Stimulated activated CD4-positive, alpha-beta T cell treated with anti-CD3 and anti-CD28 coated beads, Interleukin-4, amount 100 ng/mL, for 48 hours (primary cell): ENCODE results near the gene CNPY1.

Experiments
- DNase-seq, 2 donors: peaks; one replicate each; pipeline ENCODE4 v3.0.0-alpha.2; 2020; ENCODE audit warnings: low read depth in 2 of 2

CNPY1 gene

DNA sequence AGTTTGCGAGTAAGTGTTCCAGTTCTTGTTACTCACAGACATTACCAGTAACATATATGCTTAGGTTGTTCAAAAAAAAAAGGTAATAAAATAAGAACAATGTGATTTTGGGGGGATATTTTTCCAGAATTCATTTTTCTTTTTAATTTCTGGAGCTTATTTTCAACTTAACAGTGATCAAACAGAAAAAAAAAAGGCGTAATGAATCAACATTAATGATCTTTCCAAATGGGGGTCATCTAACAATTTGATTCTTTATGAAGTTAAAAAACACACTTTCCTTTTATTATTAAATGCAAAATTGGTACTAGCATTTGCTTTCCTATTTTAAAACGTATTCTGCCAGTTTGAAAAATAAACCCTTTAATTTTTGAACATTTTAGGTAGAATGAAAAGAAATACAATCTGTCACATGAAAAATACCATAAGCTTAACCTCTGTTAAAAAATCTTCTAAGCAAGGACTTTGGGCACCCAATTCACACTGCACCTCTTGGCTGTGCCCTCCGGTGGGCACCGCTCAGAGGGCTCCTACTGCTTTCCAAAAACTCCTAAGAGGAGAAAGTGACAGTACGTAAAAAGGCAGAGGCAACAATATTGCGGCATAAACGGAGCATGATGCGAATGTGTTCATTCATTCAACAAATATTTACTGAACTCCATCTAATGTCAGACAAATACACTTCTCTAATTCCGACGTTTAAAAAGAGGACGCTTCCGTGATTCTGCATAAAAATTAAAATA is 32.6 kb downstream of the CNPY1 start:
- no peak for DNase-seq

DNA sequence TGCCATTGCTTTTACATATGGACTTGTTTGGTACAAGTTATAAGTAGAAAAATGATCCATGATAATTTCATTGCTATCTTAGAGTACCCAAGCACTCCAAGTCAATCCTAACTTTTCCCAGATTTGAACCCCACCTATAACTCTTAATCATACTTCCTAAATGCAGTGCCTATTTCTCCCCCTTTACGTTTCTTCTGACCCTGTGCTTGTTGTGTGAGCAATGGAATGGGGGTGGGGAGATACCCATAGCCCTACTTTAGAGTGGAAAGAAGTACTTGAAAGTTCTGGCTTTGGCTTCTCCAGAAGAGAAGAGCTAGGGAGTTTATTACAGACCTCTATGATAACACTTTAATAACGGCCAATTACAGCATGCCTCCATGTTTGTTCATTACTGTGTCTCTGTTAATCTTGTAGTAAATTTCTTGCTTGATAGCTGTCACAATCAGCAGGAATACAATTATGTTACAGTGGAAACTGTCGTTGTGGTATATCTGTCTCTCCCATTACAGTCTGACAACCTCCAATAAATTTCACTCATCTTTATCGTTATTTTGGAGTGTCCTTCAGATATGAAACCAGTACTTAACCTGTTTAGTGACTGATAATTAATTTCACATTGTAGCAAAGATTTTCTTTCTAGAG is 34.0 kb downstream of the CNPY1 start:
- no peak for DNase-seq

DNA sequence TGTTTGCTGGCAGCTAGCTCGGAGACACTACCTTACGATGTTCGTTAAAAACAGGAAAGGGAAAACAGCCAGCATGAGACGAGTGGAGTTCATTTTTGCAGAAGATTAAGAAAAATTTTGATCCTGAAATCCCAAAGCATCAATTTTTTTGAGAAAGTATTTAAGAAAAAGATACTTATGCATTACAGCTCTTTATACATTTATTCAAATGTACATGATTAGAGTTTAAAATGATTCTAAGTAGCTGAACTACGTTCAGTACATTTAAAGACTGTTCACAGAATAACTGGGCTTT is 34.7 kb downstream of the CNPY1 start:
- no peak for DNase-seq

- DNase-seq = no peak
Measured at GRCh38 chr7:155510975-155511701, 35.2 kb downstream of the CNPY1 start.

DNA sequence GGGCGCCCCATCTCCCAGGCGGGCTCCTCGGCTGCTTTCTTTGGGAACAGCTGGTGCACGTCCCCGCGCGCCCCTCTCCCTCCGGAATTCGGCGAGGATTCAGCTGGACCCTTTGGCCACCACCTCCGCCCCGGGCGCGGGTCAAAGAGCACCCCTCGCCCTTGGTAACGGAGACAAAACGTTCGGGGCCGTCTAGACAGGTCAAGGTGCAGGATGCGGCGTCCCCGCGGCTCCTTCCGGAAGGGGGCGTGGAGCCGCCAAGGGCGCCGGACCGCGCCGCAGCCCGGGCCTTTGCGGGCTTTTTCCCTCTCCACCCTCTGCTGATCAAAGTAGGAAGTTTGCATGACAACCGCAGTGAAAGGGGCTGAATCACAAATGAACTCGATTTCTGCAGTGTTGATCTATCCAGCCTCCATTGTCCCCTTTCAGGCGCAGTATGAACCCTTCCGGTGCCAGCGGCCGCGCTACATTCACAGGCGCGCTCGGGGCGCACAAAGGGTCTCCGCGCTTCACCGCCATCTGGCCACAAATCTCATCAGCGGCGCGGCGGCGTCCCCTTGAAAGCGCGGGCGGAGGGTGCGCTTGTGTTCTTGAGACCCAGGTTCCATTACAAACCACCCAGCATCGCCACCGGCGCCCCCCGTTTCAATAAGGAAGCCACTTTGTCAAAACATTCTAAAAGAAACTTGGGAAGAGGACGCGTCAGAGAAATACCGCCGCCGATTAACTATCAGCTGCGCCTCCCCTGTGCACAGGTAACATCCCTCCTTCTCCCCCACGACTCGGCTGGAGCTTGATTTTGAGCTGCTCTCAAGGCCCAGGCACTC is 36.4 kb downstream of the CNPY1 start:
- DNase-seq = no peak

GRCh38 chr7:155509359-155509724 is 37.0 kb downstream of the CNPY1 start:
- no peak for DNase-seq

GRCh38 chr7:155508376-155509358 is 37.7 kb downstream of the CNPY1 start:
- DNase-seq = no peak

GRCh38 chr7:155507576-155507975 is 38.8 kb downstream of the CNPY1 start:
- no peak for DNase-seq

DNA sequence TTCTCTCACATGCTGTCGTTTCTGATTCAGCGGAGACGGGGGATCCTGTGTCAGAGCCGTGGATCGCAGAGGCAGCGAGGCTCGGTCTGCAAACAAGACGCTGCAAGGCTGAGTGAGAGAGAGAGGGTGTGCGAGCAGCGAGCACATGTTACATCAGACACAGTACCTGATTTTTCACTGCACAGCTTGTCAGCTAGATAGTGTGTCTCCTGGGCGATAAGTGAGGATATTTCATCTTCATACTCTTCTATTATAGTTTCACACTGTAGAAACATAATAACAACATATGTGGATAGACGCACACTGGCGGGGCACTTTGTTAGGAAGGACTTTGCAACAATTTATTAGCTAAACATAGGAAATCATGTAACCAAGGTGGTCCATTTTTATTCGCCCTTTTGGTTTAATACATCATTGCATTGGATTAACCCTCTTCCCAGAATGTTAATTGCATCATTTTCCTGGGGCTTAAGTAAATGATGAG is 39.5 kb downstream of the CNPY1 start:
- no peak for DNase-seq

DNA sequence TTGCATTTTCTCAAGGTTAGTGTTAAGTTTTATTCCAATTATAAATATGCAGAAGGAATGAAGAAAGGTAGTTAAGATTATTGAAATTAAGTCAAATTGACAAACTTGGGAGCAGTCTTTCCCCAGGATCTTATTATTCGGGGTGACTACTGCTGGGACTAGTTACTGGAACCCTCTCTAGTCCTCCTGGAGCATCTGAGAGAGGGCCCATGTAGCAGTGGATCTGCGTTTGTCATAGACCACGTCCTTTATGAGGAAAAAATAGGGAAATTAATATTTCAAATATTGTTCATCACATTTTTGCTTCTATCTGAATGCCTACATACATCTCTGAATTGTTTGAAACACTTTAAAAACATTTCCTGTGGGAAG is 41.0 kb downstream of the CNPY1 start:
- DNase-seq = no peak

- DNase-seq = no peak
Measured at GRCh38 chr7:155497149-155497901, 49.0 kb downstream of the CNPY1 start.

DNA sequence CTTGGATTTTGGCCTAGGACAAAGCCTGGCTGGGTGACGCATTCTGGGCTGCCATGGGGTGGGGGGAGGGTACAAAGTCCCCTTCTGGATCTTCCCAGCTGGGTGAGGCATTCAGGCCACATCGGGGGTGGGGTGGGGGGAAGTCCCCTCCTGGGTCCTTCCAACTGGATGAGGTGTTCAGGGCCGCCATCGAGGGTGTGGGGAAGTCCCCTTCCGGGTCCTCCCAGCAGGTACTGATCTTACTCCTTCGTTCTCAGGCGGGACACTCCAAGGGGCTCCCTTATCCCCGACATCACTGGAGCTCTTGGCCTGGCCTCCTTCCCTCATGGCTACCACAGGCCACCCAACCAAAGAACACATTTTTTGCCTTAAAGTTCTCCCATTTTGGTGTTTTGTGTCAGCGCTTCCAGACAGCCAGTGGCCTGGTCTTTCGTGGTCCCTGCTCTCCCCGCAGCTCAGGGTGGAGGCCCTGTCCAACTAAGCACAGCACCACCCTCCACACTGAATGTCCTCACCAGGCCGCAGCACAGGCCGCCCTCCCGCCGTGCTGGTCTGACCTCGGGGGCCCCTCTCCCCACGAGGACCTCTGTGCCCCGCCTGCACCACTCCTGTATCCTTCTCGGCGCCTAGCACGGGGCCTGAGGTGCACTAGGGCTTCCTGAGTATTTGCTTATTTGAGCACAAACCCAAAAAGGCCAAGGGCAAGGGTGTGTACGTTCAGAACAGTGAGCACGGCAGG is 49.9 kb downstream of the CNPY1 start:
- DNase-seq = no peak

DNA sequence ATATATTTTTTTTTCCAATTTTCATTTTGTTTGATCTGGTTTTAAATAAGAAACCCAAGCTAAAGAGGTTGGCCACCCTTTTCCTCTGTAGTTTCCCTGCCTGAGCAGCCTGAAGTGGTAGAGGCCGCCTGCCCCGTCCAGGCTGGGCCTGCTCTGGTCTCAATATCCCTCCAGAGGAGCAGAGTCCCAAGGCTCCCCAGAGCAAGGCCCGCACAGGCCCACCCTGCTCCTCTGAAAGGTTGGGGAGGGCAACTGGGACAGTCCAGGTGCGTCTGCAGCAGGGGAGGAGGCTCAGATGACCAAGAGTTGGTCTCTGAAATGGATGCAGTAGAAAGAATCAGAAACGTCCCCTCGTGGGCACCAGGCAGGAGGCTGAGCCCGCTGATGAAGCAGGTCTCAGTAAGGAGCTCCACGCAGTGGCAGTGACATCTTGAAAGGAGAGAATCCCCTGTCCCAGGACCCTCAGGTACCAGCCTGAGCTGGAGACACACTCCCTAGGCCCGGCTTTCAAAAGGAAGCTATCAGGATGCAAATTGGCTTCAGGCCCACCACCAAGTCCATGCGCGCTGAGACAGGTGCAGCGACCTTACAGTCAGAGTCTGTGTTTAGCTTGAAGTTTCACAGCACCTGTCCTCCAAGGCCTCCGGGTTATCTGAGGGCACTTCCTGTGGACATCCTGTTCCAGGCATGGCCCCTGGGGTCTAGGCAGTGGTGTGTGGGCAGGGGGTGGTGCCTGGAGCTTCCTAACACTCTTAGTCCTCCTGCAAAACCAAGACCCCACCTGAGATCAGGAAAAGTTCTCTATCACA is 50.7 kb downstream of the CNPY1 start:
- DNase-seq = no peak

DNA sequence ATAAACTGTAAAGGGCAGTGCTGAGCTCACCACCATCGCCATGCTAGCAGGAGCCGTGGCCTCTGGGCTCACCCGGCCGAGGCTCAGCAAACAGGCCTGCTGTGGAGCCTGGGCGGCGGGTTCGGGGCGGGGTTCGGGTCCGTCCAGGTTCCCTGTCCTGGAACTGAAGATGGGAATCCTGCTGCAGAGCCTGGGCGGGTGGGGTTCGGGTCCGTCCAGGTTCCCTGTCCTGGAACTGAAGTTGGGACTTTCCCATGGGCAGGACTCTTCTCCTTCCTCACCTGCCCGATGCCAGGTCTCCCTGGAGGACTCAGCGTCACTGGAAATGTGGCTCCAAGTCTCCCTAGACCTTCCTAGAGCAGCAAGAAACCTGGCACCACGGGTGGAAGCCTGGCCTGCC is 51.8 kb downstream of the CNPY1 start:
- DNase-seq = no peak

GRCh38 chr7:155493744-155494538 is 52.4 kb downstream of the CNPY1 start:
- DNase-seq = no peak

- no peak for DNase-seq
Measured at GRCh38 chr7:155491812-155492211, 54.5 kb downstream of the CNPY1 start.

- no peak for DNase-seq
Measured at GRCh38 chr7:155490697-155491628, 55.4 kb downstream of the CNPY1 start.
